KMS-11 (cell line): Measurements from ENCODE around the gene DNMT3A.

ENCODE experiments used
- H2AFZ ChIP-seq: fragments of 200-600 bp; sonication (generic); 2 replicates; pipeline ENCODE4 v1.6.1; 2016; ENCODE audit warnings: antibody characterized with exemption, mixed run types, low read depth
- H3K27ac ChIP-seq: fragments of 200-600 bp; sonication (generic); 2 replicates; pipeline ENCODE4 v1.6.1; 2016; ENCODE audit warnings: mild to moderate bottlenecking, mixed run types
- H3K27me3 ChIP-seq: fragments of 200-600 bp; sonication (generic); 2 replicates; pipeline ENCODE4 v1.6.1; 2017; ENCODE audit warnings: mild to moderate bottlenecking, low read depth, mixed run types, moderate library complexity; ENCODE audit not compliant: insufficient read depth
- H3K36me3 ChIP-seq: fragments of 200-600 bp; sonication (generic); 2 replicates; pipeline ENCODE4 v1.6.1; 2017; ENCODE audit warnings: mild to moderate bottlenecking, mixed run types; ENCODE audit not compliant: insufficient read depth
- H3K4me1 ChIP-seq: fragments of 200-600 bp; sonication (generic); 2 replicates; pipeline ENCODE4 v1.6.1; 2016; ENCODE audit warnings: mild to moderate bottlenecking, low read depth, mixed run types; ENCODE audit not compliant: poor library complexity, severe bottlenecking
- H3K4me2 ChIP-seq: fragments of 200-600 bp; sonication (generic); 2 replicates; pipeline ENCODE4 v1.7.0; 2016; ENCODE audit warnings: mild to moderate bottlenecking, mixed run types
- H3K4me3 ChIP-seq: fragments of 200-600 bp; sonication (generic); IDR thresholded peaks from 2 replicates; pipeline ENCODE4 v1.6.1; 2017; ENCODE audit warnings: low read depth, low read length, mixed read lengths; ENCODE audit not compliant: insufficient read depth
- H3K79me2 ChIP-seq: fragments of 200-600 bp; sonication (generic); 2 replicates; pipeline ENCODE4 v1.6.1; 2016; ENCODE audit warnings: low read depth, mixed run types; ENCODE audit not compliant: insufficient read depth
- H3K9ac ChIP-seq: fragments of 200-600 bp; sonication (generic); 2 replicates; pipeline ENCODE4 v1.6.1; 2016; ENCODE audit warnings: mild to moderate bottlenecking, mixed run types
- H4K20me1 ChIP-seq: fragments of 200-600 bp; sonication (generic); 2 replicates; pipeline ENCODE4 v1.6.1; 2016; ENCODE audit warnings: mild to moderate bottlenecking, mixed run types; ENCODE audit not compliant: insufficient read depth
- CTCF ChIP-seq: fragments of 200-600 bp; sonication (generic); conservative IDR thresholded peaks from 2 replicates; pipeline ENCODE4 v1.6.1; 2017; ENCODE audit warnings: low read depth, mild to moderate bottlenecking, antibody characterized with exemption, low read length, moderate library complexity, mixed read lengths

Gene DNMT3A

GRCh38 chr2:25320077-25320476 is 21.6 kb downstream of the DNMT3A start:
- Histone ChIP-seq H3K79me2 (no peaks in the 10 kb centered on the region), H3K27ac (no peak overlapping the region), H3K9ac (no peak overlapping the region), H3K4me3 (no peak overlapping the region), H3K27me3 (no peaks in the 10 kb centered on the region), H2AFZ (no peak overlapping the region), H3K4me2 (no peak overlapping the region), H3K4me1 (no peaks in the 10 kb centered on the region), H3K36me3 (no peaks in the 10 kb centered on the region), H4K20me1 (no peaks in the 10 kb centered on the region)
- no peak for TF ChIP-seq CTCF

GRCh38 chr2:25316101-25316500 is 25.6 kb downstream of the DNMT3A start:
- Histone ChIP-seq H2AFZ (no peak overlapping the region), H3K4me1 (no peaks in the 10 kb centered on the region), H3K4me3 (no peak overlapping the region), H3K36me3 (no peaks in the 10 kb centered on the region), H3K9ac (no peak overlapping the region), H3K79me2 (no peaks in the 10 kb centered on the region), H3K4me2 (no peak overlapping the region), H3K27me3 (no peaks in the 10 kb centered on the region), H3K27ac (no peak overlapping the region), H4K20me1 (no peaks in the 10 kb centered on the region)
- no peak for TF ChIP-seq CTCF

GRCh38 chr2:25315316-25315680 is 26.4 kb downstream of the DNMT3A start:
- no peaks in the 10 kb centered on the region for H3K27me3 ChIP-seq
- no peak overlapping the region for H3K9ac ChIP-seq
- H3K4me2 ChIP-seq: no peak overlapping the region
- H3K36me3 ChIP-seq: no peaks in the 10 kb centered on the region
- TF ChIP-seq CTCF: no peak
- H3K4me1 ChIP-seq: no peaks in the 10 kb centered on the region
- no peak overlapping the region for H3K27ac ChIP-seq
- no peak overlapping the region for H3K4me3 ChIP-seq
- H2AFZ ChIP-seq: no peak overlapping the region
- H4K20me1 ChIP-seq: no peaks in the 10 kb centered on the region
- no peaks in the 10 kb centered on the region for H3K79me2 ChIP-seq

- Histone ChIP-seq H2AFZ (no peak overlapping the region), H4K20me1 (no peaks in the 10 kb centered on the region), H3K9ac (no peak overlapping the region), H3K79me2 (no peaks in the 10 kb centered on the region), H3K4me3 (no peak overlapping the region), H3K27ac (no peak overlapping the region), H3K4me1 (no peaks in the 10 kb centered on the region), H3K27me3 (no peaks in the 10 kb centered on the region), H3K36me3 (no peaks in the 10 kb centered on the region), H3K4me2 (no peak overlapping the region)
- no peak for TF ChIP-seq CTCF
Observed at GRCh38 chr2:25314514-25315315, 27.0 kb downstream of the DNMT3A start.
